CD4-positive, alpha-beta T cell treated with Interleukin-2 at 100 ng/mL for 4 hours (primary cell): ENCODE results near the gene SYCE3.
A peak's percentile ranks its signal among the peaks of the same experiment; 100 is the strongest.

Experiments
- DNase-seq: peaks from one replicate; pipeline ENCODE4 v3.0.0-alpha.2; 2020; ENCODE audit warnings: low spot score

SYCE3 gene

GRCh38 chr22:50600538-50600937 is 37.8 kb upstream of the SYCE3 start, which contains the start of gene MAPK8IP2:
Gene MAPK8IP2, plus strand, starts transcription at chr22:50600793. Its CDS starts 26 bp downstream, at chr22:50600819.
- no peak for DNase-seq

GRCh38 chr22:50599816-50600455 is 37.2 kb upstream of the SYCE3 start:
- peak; percentile 56 for DNase-seq

- no peak for DNase-seq
Measured at GRCh38 chr22:50597097-50597496, 34.4 kb upstream of the SYCE3 start.

- DNase-seq: no peak
Measured at GRCh38 chr22:50595189-50595588, 32.5 kb upstream of the SYCE3 start.

GRCh38 chr22:50587407-50587806 is 24.7 kb upstream of the SYCE3 start:
- DNase-seq: no peak

GRCh38 chr22:50586416-50586815 is 23.7 kb upstream of the SYCE3 start:
- DNase-seq: no peak

- no peak for DNase-seq
Measured at GRCh38 chr22:50585781-50586180, 23.1 kb upstream of the SYCE3 start.

GRCh38 chr22:50585238-50585637 is 22.5 kb upstream of the SYCE3 start:
- no peak for DNase-seq

- no peak for DNase-seq
Measured at GRCh38 chr22:50584106-50585096, 21.7 kb upstream of the SYCE3 start.

GRCh38 chr22:50583294-50583861 is 20.7 kb upstream of the SYCE3 start:
- DNase-seq: no peak

GRCh38 chr22:50582493-50583293 is 20.0 kb upstream of the SYCE3 start, which contains the start of gene CHKB:
Gene CHKB, minus strand, starts transcription at chr22:50582849. Its CDS starts 68 bp downstream, at chr22:50582781.
- DNase-seq: peak; percentile 98

GRCh38 chr22:50581950-50582492 is 19.3 kb upstream of the SYCE3 start:
- DNase-seq: peak; percentile 30

- DNase-seq: no peak
Measured at GRCh38 chr22:50581031-50581949, 18.6 kb upstream of the SYCE3 start.

GRCh38 chr22:50579752-50580151 is 17.0 kb upstream of the SYCE3 start:
- DNase-seq: no peak

GRCh38 chr22:50578776-50579310 is 16.1 kb upstream of the SYCE3 start:
- DNase-seq: no peak

GRCh38 chr22:50577987-50578775 is 15.5 kb upstream of the SYCE3 start, which contains the start of gene CPT1B:
Gene CPT1B, minus strand, starts transcription at chr22:50578427. Its CDS starts 512 bp downstream, at chr22:50577915.
- no peak for DNase-seq

- DNase-seq: no peak
Measured at GRCh38 chr22:50577697-50577986, 14.9 kb upstream of the SYCE3 start.

GRCh38 chr22:50576806-50577696 is 14.3 kb upstream of the SYCE3 start:
- DNase-seq: no peak
